NCI-H748 treated with DMSO at 0.1 percent for 48 hours (cell line): ENCODE measurements around the gene APBA1.

Experiments used
- DNase-seq: peaks from one replicate; lab custom pipeline; 2025; lab: John Stamatoyannopoulos, UW

The APBA1 gene

GRCh38 chr9:69671879-69672595 lies at the start of gene APBA1:
TSS of gene APBA1 (minus strand) at chr9:69672371.
- peak; percentile 38 for DNase-seq

- no peak for DNase-seq
Measured at GRCh38 chr9:69719983-69720382, 47.8 kb upstream of the APBA1 start.

- DNase-seq = no peak
Measured at GRCh38 chr9:69719367-69719766, 47.2 kb upstream of the APBA1 start.

GRCh38 chr9:69718218-69718617 lies 46.0 kb upstream of the APBA1 start:
- no peak for DNase-seq

GRCh38 chr9:69715825-69716224 lies 43.7 kb upstream of the APBA1 start:
- DNase-seq = no peak

GRCh38 chr9:69715096-69715495 lies 42.9 kb upstream of the APBA1 start:
- DNase-seq = no peak

- DNase-seq = no peak
Measured at GRCh38 chr9:69697475-69697874, 25.3 kb upstream of the APBA1 start.

GRCh38 chr9:69696802-69697201 lies 24.6 kb upstream of the APBA1 start:
- no peak for DNase-seq

- no peak for DNase-seq
Measured at GRCh38 chr9:69689991-69690538, 17.9 kb upstream of the APBA1 start.

- no peak for DNase-seq
Measured at GRCh38 chr9:69683927-69684326, 11.8 kb upstream of the APBA1 start.

- DNase-seq = no peak
Measured at GRCh38 chr9:69678843-69679538, 6.8 kb upstream of the APBA1 start.

GRCh38 chr9:69677931-69678330 lies 5.8 kb upstream of the APBA1 start:
- DNase-seq = no peak

GRCh38 chr9:69675563-69675962 lies 3.4 kb upstream of the APBA1 start:
- DNase-seq = no peak

GRCh38 chr9:69674716-69675438 lies 2.7 kb upstream of the APBA1 start:
- DNase-seq = no peak

- no peak for DNase-seq
Measured at GRCh38 chr9:69674112-69674685, 2.0 kb upstream of the APBA1 start.

GRCh38 chr9:69673311-69673640 lies 1.1 kb upstream of the APBA1 start:
- no peak for DNase-seq

GRCh38 chr9:69672596-69673310 lies 582 bp upstream of the APBA1 start:
- DNase-seq = peak; percentile 76

- no peak for DNase-seq
Measured at GRCh38 chr9:69671311-69671878, 776 bp downstream of the APBA1 start.

- DNase-seq = peak; percentile 9
Measured at GRCh38 chr9:69667306-69667705, 4.9 kb downstream of the APBA1 start.

- no peak for DNase-seq
Measured at GRCh38 chr9:69660304-69660703, 11.9 kb downstream of the APBA1 start.

- DNase-seq = no peak
Measured at GRCh38 chr9:69658987-69659675, 13.0 kb downstream of the APBA1 start.
